ENCODE results near the gene UQCR11. TPM values are rescaled to one million over a fixed set of nuclear protein-coding genes. Genes with fewer than 3 reads are reported as not detected.

Gene UQCR11
- total RNA-seq, 2 experiments from 2014 or later: 86.2 to 187 TPM

GRCh38 chr19:1563251-1563650 is 42.0 kb downstream of the UQCR11 start:
- Histone ChIP-seq H3K79me2 (ENCODE audit: insufficient read depth, low read depth, low read length) (no peaks in the 10 kb centered on the region), H2AFZ (ENCODE audit: low read length) (no peak overlapping the region), H3K9me2 (ENCODE audit: insufficient read depth, low read length) (no peaks in the 10 kb centered on the region), H3K36me3 (ENCODE audit: insufficient read depth, low read length) (no peaks in the 10 kb centered on the region), H3K4me3 (ENCODE audit: low read depth, low read length, poor library complexity, severe bottlenecking) (no peak overlapping the region), H3K4me1 (ENCODE audit: insufficient read depth, low read length, poor library complexity, severe bottlenecking) (peaks cover 6% of the 10 kb centered on the region), H3K9me3 (ENCODE audit: low read length) (no peaks in the 10 kb centered on the region), H3K4me2 (ENCODE audit: low read length) (no peak overlapping the region), H3K27ac (ENCODE audit: low read depth, low read length, poor library complexity, severe bottlenecking) (no peak overlapping the region), H4K20me1 (ENCODE audit: insufficient read depth, low read length) (no peaks in the 10 kb centered on the region)
- ChIA-PET POLR2A (no interaction called here), CTCF (ENCODE audit: unreplicated experiment) (no interaction called here)
- intact Hi-C loops (cut with micrococcal nuclease; ENCODE audit: unreplicated experiment): no loop called here
- no TSS peak for BruUV-seq (replicated peaks)
- DNase-seq (ENCODE audit: low spot score): no peak
- TF ChIP-seq CTCF (conservative IDR thresholded peaks at IDR 0.05; ENCODE audit: low read length) (no peak), EZH2phosphoT487 (IDR thresholded peaks at IDR 0.05; ENCODE audit: borderline replicate concordance, low read depth, low read length) (no peak)

- Histone ChIP-seq H2AFZ (ENCODE audit: low read length) (no peak overlapping the region), H3K9me2 (ENCODE audit: insufficient read depth, low read length) (no peaks in the 10 kb centered on the region), H3K4me3 (ENCODE audit: low read depth, low read length, poor library complexity, severe bottlenecking) (no peak overlapping the region), H3K9me3 (ENCODE audit: low read length) (no peaks in the 10 kb centered on the region), H4K20me1 (ENCODE audit: insufficient read depth, low read length) (no peaks in the 10 kb centered on the region), H3K27ac (ENCODE audit: low read depth, low read length, poor library complexity, severe bottlenecking) (no peak overlapping the region), H3K4me2 (ENCODE audit: low read length) (no peak overlapping the region), H3K4me1 (ENCODE audit: insufficient read depth, low read length, poor library complexity, severe bottlenecking) (no peaks in the 10 kb centered on the region), H3K36me3 (ENCODE audit: insufficient read depth, low read length) (no peaks in the 10 kb centered on the region), H3K79me2 (ENCODE audit: insufficient read depth, low read depth, low read length) (no peaks in the 10 kb centered on the region)
- POLR2A ChIA-PET: no interaction called here
- intact Hi-C loops (cut with micrococcal nuclease; ENCODE audit: unreplicated experiment): no loop called here
- CTCF ChIA-PET (ENCODE audit: unreplicated experiment): interaction anchor here (0.6 kb wide), 1 partner anchor 151 kb away, joined by 4 read pairs; no protein-coding TSS in a partner anchor
- no TSS peak for BruUV-seq (replicated peaks)
- TF ChIP-seq EZH2phosphoT487 (IDR thresholded peaks at IDR 0.05; ENCODE audit: borderline replicate concordance, low read depth, low read length): no peak
- no peak for TF ChIP-seq CTCF (conservative IDR thresholded peaks at IDR 0.05; ENCODE audit: low read length)
- DNase-seq (ENCODE audit: low spot score): no peak
Measured at GRCh38 chr19:1561236-1561842, 43.9 kb downstream of the UQCR11 start.

GRCh38 chr19:1560286-1560882 is 44.9 kb downstream of the UQCR11 start:
- H3K4me3 ChIP-seq (ENCODE audit: low read depth, low read length, poor library complexity, severe bottlenecking): no peak overlapping the region
- no TSS peak for BruUV-seq (replicated peaks)
- H3K27ac ChIP-seq (ENCODE audit: low read depth, low read length, poor library complexity, severe bottlenecking): no peak overlapping the region

More at GRCh38 chr19:1560286-1560882, 44.9 kb downstream of the UQCR11 start:
- intact Hi-C loops (cut with micrococcal nuclease; ENCODE audit: unreplicated experiment): no loop called here
- Histone ChIP-seq H3K9me2 (ENCODE audit: insufficient read depth, low read length) (no peaks in the 10 kb centered on the region), H2AFZ (ENCODE audit: low read length) (no peak overlapping the region), H3K4me1 (ENCODE audit: insufficient read depth, low read length, poor library complexity, severe bottlenecking) (no peaks in the 10 kb centered on the region), H3K9me3 (ENCODE audit: low read length) (no peaks in the 10 kb centered on the region), H3K4me2 (ENCODE audit: low read length) (no peak overlapping the region), H4K20me1 (ENCODE audit: insufficient read depth, low read length) (no peaks in the 10 kb centered on the region), H3K36me3 (ENCODE audit: insufficient read depth, low read length) (no peaks in the 10 kb centered on the region), H3K79me2 (ENCODE audit: insufficient read depth, low read depth, low read length) (no peaks in the 10 kb centered on the region)
- POLR2A ChIA-PET: no interaction called here
- TF ChIP-seq CTCF (conservative IDR thresholded peaks at IDR 0.05; ENCODE audit: low read length) (no peak), EZH2phosphoT487 (IDR thresholded peaks at IDR 0.05; ENCODE audit: borderline replicate concordance, low read depth, low read length) (no peak)
- CTCF ChIA-PET (ENCODE audit: unreplicated experiment): no interaction called here
- no peak for DNase-seq (ENCODE audit: low spot score)
